ENCODE measurements around the gene TOP3B. TPM values are rescaled to one million over a fixed set of nuclear protein-coding genes. Genes with fewer than 3 reads are reported as not detected.
A peak's percentile ranks its signal among the peaks of the same experiment; 100 is the strongest.

The TOP3B gene
- total and polyA plus RNA-seq, 9 of the 15 experiments (the other 6 are each of a cell fraction or from before 2014, with no cell fraction given) = 3.0 to 188 (median 112) TPM

- TF ChIP-seq ZNF512 (tag; IDR thresholded peaks at IDR 0.05) = no peak
- TF ChIP-seq ZNF143 (CRISPR knock-in tag; IDR thresholded peaks at IDR 0.05) = no peak
- TF ChIP-seq ZNF639 (CRISPR knock-in tag; conservative IDR thresholded peaks at IDR 0.05 in 1 of 2, IDR thresholded peaks at IDR 0.05 in 1 of 2) = no peak
- TF ChIP-seq SMARCA4 (IDR thresholded peaks at IDR 0.05) = no peak
- peak; percentile 16 for TF ChIP-seq PML (IDR thresholded peaks at IDR 0.05; ENCODE audit: low read length)
- no peak for TF ChIP-seq TAF9B (IDR thresholded peaks at IDR 0.05; ENCODE audit: partially characterized antibody)
- no peak for TF ChIP-seq NFE2 (IDR thresholded peaks at IDR 0.05; ENCODE audit: low read depth)
- no peak for TF ChIP-seq PCBP2 (IDR thresholded peaks at IDR 0.05; ENCODE audit: low read depth, low read length, poor library complexity, severe bottlenecking)
- no peak for TF ChIP-seq FOXK1 (CRISPR knock-in tag; IDR thresholded peaks at IDR 0.05; ENCODE audit: borderline replicate concordance)
- TF ChIP-seq SMAD2 (IDR thresholded peaks at IDR 0.05; ENCODE audit: low read depth, low read length) = no peak
- TF ChIP-seq KAT8 (IDR thresholded peaks at IDR 0.05; ENCODE audit: low read depth) = no peak
- no peak for TF ChIP-seq GTF2E2 (tag; IDR thresholded peaks at IDR 0.05)
- TF ChIP-seq ZNF217 (CRISPR knock-in tag; IDR thresholded peaks at IDR 0.05) = no peak
- TF ChIP-seq ILK (tag; IDR thresholded peaks at IDR 0.05; ENCODE audit: borderline replicate concordance, low read depth) = no peak
- TF ChIP-seq TAF15 (IDR thresholded peaks at IDR 0.05; ENCODE audit: low read depth, low read length) = peak; percentile 90
- TF ChIP-seq RFX1 (IDR thresholded peaks at IDR 0.05) = no peak
- no peak for TF ChIP-seq IRF1 (CRISPR knock-in tag; IDR thresholded peaks at IDR 0.05; ENCODE audit: borderline replicate concordance)
- TF ChIP-seq SMARCB1 (IDR thresholded peaks at IDR 0.05; ENCODE audit: insufficient read length, low read depth) = no peak
- TF ChIP-seq AFF1 (IDR thresholded peaks at IDR 0.05; ENCODE audit: low read depth in 1 of 2, partially characterized antibody in 2 of 2) = no peak
Observed at GRCh38 chr22:21960200-21961126, 22.1 kb downstream of the TOP3B start (continued).
